Astrocyte of the spinal cord (primary cell): ENCODE data around the gene ZNF778.

Source experiments
- DNase-seq: peaks from one replicate; pipeline ENCODE4 v3.0.0; 2011; ENCODE audit warnings: low read depth, low spot score
- H3K4me3 ChIP-seq: 2 replicates; pipeline ENCODE4 v1.5.1; 2011; ENCODE audit warnings: low read depth, mild to moderate bottlenecking, low read length, moderate library complexity
- in situ Hi-C: cut with HindIII; loops from 2 replicates; pipeline ENCODE4 v1.10.0; 2017; ENCODE audit warnings: low sequenced_read_pairs
- TF ChIP-seq, protein P1 (sequence below): IDR thresholded peaks from 2 replicates; pipeline ENCODE4 v1.5.1; 2012; ENCODE audit warnings: low read depth, mild to moderate bottlenecking, low read length, inconsistent platforms

ZNF778 gene

DNA sequence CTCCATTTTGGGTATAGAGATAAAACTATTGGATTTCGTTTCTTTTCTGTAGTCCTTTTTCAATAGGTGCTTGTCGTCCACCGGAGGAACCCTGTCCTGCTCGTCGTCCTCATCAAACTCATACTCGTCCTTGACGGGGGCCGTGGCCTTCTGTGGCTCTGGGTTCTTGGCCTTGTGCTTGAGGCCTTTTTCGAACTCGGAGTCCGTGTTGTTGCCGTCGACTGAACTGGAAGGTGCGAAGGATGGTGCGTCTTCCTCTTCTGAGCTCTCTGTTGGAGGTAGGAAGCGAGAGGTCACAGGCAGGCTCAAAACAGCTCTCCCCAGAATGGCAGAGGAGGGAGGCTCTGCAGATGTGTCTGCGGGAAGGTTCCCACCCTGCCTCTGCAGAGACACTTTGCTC lies 67.9 kb downstream of the ZNF778 start:
- no peak overlapping the region for H3K4me3 ChIP-seq
- in situ Hi-C loops = no loop called here

DNA sequence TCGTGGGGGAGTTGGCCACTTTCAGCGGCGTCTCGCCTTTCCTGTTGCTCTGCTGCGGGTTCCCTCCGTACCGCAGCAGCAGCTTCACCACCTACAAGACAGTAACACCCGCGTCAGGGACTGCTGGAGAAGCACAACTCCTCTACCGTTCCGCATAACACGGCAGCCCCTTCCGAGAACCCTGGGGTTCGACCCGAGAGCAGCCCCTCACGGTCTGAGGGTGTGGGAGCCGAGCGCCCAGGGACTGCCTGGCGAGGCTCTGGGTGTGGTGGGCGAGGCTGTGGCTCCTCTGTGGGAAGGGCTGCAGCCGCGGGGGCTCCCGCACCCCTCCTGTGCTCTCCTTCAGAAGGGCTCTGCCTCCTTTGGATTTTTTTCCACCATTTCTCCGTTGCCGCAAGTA lies 68.6 kb downstream of the ZNF778 start:
- DNase-seq = no peak
- H3K4me3 ChIP-seq = no peak overlapping the region
- TF ChIP-seq, protein P1, sequence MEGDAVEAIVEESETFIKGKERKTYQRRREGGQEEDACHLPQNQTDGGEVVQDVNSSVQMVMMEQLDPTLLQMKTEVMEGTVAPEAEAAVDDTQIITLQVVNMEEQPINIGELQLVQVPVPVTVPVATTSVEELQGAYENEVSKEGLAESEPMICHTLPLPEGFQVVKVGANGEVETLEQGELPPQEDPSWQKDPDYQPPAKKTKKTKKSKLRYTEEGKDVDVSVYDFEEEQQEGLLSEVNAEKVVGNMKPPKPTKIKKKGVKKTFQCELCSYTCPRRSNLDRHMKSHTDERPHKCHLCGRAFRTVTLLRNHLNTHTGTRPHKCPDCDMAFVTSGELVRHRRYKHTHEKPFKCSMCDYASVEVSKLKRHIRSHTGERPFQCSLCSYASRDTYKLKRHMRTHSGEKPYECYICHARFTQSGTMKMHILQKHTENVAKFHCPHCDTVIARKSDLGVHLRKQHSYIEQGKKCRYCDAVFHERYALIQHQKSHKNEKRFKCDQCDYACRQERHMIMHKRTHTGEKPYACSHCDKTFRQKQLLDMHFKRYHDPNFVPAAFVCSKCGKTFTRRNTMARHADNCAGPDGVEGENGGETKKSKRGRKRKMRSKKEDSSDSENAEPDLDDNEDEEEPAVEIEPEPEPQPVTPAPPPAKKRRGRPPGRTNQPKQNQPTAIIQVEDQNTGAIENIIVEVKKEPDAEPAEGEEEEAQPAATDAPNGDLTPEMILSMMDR = no peak
- in situ Hi-C loops = no loop called here

More for the DNA sequence above, 67.9 kb downstream of the ZNF778 start:
- TF ChIP-seq, protein P1 = no peak
- DNase-seq = no peak
